AG04449 (cell line): ENCODE data around the gene RPS6KA5.

ENCODE experiments used
- CTCF ChIA-PET: fragments of 350-600 bp; formaldehyde crosslinking; extraction: SDS; loops from one replicate; lab custom pipeline; 2021; ENCODE audit warnings: antibody characterized with exemption; lab: Yijun Ruan, JAX
- POLR2A ChIA-PET: fragments of 400-600, 350-600 bp; formaldehyde crosslinking; extraction: SDS; loops from one replicate; lab custom pipeline; 2020; ENCODE audit warnings: antibody characterized with exemption, inconsistent platforms; lab: Yijun Ruan, JAX
- DNase-seq: peaks from one replicate; pipeline ENCODE4 v3.0.0-alpha.2; 2010; ENCODE audit warnings: low read depth, low spot score
- H3K4me3 ChIP-seq: 2 replicates; pipeline ENCODE4 v1.5.1; 2011; ENCODE audit warnings: low read depth, mild to moderate bottlenecking, control low read depth, low read length
- TF ChIP-seq, protein P1 (sequence below): IDR thresholded peaks from one replicate; pipeline ENCODE4 v1.5.1; 2011; ENCODE audit warnings: mild to moderate bottlenecking, moderate library complexity, low read length, control low read depth, inconsistent platforms; ENCODE audit not compliant: insufficient read depth; ENCODE audit errors: missing control alignments

RPS6KA5 gene

GRCh38 chr14:90894241-90894640 lies 166.2 kb downstream of the RPS6KA5 start:
- CTCF ChIA-PET = interaction anchor here (0.6 to 15.4 kb wide), 6 partner anchors 8 to 604 kb away, joined by 3 to 432 read pairs (median 6); no protein-coding TSS in a partner anchor

DNA sequence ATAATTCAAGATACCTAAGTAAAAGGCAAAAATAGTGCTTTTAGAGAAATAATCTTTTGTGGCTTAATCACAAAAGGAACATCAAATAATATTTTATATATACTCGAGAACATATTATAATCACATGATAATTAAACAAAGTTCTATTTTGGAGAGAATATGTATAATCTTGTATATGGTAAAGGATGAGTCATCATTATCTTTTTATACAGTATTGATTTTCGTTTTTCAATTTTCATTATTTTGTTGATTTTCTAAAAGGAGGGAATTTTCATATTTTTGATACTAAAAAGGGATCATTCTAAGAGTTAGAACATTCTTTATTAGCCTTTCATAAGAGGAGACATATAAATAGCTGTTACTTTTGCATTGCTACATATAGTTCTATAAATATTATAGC lies 166.9 kb downstream of the RPS6KA5 start:
- TF ChIP-seq, protein P1, sequence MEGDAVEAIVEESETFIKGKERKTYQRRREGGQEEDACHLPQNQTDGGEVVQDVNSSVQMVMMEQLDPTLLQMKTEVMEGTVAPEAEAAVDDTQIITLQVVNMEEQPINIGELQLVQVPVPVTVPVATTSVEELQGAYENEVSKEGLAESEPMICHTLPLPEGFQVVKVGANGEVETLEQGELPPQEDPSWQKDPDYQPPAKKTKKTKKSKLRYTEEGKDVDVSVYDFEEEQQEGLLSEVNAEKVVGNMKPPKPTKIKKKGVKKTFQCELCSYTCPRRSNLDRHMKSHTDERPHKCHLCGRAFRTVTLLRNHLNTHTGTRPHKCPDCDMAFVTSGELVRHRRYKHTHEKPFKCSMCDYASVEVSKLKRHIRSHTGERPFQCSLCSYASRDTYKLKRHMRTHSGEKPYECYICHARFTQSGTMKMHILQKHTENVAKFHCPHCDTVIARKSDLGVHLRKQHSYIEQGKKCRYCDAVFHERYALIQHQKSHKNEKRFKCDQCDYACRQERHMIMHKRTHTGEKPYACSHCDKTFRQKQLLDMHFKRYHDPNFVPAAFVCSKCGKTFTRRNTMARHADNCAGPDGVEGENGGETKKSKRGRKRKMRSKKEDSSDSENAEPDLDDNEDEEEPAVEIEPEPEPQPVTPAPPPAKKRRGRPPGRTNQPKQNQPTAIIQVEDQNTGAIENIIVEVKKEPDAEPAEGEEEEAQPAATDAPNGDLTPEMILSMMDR = no peak
- no peak for DNase-seq
- ChIA-PET CTCF (interaction anchor here (1.5 to 15.4 kb wide), 3 partner anchors 9 to 603 kb away, joined by 3 to 432 read pairs (median 59); no protein-coding TSS in a partner anchor), POLR2A (no interaction called here)
- H3K4me3 ChIP-seq = no peak overlapping the region

More at GRCh38 chr14:90894241-90894640, 166.2 kb downstream of the RPS6KA5 start:
- TF ChIP-seq, protein P1 = no peak
- H3K4me3 ChIP-seq = no peak overlapping the region
- no peak for DNase-seq
- POLR2A ChIA-PET = no interaction called here

DNA sequence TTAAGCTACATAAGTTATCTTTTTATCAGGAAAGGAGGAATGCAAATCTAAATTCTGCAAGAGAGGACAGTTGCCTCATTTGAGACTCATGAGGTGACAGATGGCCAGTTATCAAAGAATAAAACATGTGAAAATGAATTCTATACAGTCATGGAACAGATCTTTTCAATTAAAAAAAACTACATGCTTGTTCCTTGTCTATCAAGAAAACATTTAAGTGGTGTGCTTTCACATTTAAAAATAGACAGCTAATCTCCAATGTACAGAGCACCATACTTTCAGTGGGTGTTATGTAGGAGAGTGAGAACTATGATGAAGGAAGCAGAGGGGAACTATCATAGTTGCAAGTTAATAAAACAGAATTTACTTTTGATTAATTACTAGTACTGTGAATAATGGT lies 167.5 kb downstream of the RPS6KA5 start:
- TF ChIP-seq, protein P1 = no peak
- DNase-seq = no peak
- CTCF ChIA-PET = interaction anchor here (8.2 to 15.4 kb wide), 2 partner anchors 9 to 282 kb away, joined by 59 to 432 read pairs; no protein-coding TSS in a partner anchor
- H3K4me3 ChIP-seq = no peak overlapping the region
- POLR2A ChIA-PET = no interaction called here

- DNase-seq = no peak
- TF ChIP-seq, protein P1 = no peak
- ChIA-PET POLR2A (no interaction called here), CTCF (interaction anchor here (0.9 to 15.4 kb wide), 3 partner anchors 11 to 396 kb away, joined by 3 to 432 read pairs (median 59); no protein-coding TSS in a partner anchor)
- H3K4me3 ChIP-seq = no peak overlapping the region
These were observed 169.1 kb downstream of the RPS6KA5 start for GRCh38 chr14:90891326-90891725.

DNA sequence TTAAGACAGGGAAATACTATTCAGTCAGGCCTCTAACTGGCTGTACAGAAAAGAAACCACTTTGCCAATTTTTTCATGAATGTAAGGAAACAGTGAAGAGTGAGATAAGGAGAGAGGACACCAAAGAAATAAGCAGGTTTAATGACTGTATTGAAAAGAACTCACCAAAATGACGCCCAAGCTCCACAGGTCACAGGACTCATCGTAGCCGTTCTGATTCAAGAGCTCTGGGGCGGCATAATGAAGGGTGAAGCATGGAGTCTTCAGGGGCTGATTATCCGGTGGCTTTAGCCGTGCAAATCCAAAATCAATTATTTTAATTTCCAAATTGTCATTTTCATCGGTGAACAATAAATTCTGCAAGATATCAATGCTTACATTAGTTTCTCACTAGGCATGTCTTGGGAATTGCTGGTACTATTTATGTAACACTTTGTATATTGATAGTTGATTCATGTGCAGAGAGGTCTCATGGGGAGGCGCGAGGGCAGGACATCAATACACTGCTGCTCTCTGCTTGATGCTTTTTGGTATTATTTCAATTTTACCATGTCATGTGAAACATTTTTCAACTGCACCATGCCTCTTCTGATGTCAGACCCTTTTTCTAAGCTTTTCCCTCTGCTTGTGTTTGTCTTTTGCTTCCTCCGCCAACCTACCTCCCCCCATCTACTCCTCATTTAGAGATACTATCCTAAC lies 170.0 kb downstream of the RPS6KA5 start:
- POLR2A ChIA-PET = no interaction called here
- H3K4me3 ChIP-seq = no peak overlapping the region
- TF ChIP-seq, protein P1 = no peak
- CTCF ChIA-PET = interaction anchor here (1.3 to 15.4 kb wide), 6 partner anchors 8 to 285 kb away, joined by 3 to 432 read pairs (median 5); no protein-coding TSS in a partner anchor
- no peak for DNase-seq

GRCh38 chr14:90886297-90886815 lies 174.1 kb downstream of the RPS6KA5 start:
- POLR2A ChIA-PET = no interaction called here
- DNase-seq = no peak
- H3K4me3 ChIP-seq = no peak overlapping the region
- CTCF ChIA-PET = interaction anchor here (2.9 kb wide), 1 partner anchor 287 kb away, joined by 17 read pairs; no protein-coding TSS in a partner anchor
- TF ChIP-seq, protein P1 = no peak
